NCI-H2196 (cell line): ENCODE measurements around the gene CHMP5.

Experiments used
- DNase-seq: peaks from one replicate; lab custom pipeline; 2025; ENCODE audit not compliant: unreplicated experiment; lab: John Stamatoyannopoulos, UW

Gene CHMP5

GRCh38 chr9:33273266-33273971 is 8.6 kb downstream of the CHMP5 start:
- DNase-seq = no peak

- DNase-seq = no peak
Observed at GRCh38 chr9:33273972-33274328, 9.1 kb downstream of the CHMP5 start.

DNA sequence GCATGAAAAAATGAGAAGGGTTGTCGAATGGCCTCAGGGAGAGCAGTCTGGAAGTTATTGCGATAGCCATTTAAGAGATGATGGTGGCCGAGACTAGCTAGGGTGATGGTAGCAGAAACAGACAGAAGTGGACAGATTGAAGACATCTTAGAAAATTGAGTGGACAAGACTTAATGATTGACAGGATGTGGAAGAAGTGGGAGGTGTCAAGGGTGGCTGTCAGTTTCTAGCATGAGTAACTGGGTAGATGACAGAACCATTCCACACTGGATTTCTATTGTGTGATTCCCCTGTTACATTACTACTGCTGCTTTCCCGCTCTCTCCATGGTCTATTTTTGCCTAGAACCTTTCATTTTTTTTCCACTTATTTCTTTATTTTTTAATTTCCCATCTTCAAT is 12.6 kb downstream of the CHMP5 start:
- no peak for DNase-seq

GRCh38 chr9:33285502-33285901 is 20.7 kb downstream of the CHMP5 start:
- DNase-seq = no peak

DNA sequence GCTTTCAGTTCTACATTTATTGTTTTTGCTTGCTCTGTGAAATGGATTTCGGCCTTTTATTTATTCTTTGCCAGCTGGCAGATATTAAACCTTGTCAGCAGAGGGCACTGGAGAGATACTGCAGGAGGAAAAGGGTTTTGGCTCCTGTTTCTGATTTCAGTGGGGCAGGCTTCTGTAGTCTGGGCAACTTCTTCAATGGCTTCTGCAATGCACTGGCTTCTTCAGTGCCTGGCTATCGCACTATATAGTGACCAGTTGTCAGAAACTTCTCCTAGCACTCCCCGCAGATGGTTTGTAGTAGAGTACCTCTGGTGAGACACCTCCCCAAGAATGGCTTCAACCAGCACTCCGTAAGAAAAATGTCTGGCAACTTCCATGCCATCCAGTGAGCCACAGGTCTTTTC is 22.2 kb downstream of the CHMP5 start:
- peak; percentile 81 for DNase-seq

GRCh38 chr9:33288235-33288634 is 23.4 kb downstream of the CHMP5 start:
- DNase-seq = no peak

- no peak for DNase-seq
Observed at GRCh38 chr9:33288828-33289483, 24.1 kb downstream of the CHMP5 start.

DNA sequence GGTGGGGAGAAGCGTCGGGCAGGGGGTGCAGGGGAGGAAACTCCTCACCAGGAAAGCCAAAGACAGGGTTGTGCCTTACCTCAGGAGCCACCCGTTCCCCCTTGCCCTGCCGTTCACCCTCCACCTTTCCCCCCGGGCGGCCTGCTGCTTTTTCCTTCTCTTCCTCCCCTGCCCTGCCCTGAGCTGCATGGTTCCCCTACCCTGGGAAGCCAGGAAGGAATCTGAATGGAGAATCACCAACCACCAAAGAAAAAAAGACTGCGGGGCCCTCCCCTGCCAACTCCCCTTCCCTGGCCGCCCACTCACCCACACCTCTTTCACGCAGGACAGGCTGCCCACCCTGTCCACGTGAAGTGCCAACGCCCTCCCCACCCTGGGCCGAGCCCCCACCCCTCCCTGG is 24.6 kb downstream of the CHMP5 start:
- no peak for DNase-seq

DNA sequence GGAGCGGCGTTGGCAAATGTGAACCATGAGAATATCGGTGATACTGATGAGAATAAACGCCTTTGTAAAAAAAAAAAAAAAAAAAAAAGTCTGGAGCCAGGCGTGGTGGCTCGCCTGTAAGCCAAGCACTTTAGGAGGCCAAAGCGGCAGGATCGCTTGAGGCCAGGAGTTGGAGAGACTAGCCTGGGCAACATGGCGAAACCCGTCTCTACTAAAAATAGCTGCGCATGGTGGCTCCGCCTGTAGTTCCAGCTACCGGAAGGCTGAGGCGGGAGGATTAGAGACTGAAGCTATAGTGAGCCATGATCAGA is 25.0 kb downstream of the CHMP5 start:
- DNase-seq = no peak

DNA sequence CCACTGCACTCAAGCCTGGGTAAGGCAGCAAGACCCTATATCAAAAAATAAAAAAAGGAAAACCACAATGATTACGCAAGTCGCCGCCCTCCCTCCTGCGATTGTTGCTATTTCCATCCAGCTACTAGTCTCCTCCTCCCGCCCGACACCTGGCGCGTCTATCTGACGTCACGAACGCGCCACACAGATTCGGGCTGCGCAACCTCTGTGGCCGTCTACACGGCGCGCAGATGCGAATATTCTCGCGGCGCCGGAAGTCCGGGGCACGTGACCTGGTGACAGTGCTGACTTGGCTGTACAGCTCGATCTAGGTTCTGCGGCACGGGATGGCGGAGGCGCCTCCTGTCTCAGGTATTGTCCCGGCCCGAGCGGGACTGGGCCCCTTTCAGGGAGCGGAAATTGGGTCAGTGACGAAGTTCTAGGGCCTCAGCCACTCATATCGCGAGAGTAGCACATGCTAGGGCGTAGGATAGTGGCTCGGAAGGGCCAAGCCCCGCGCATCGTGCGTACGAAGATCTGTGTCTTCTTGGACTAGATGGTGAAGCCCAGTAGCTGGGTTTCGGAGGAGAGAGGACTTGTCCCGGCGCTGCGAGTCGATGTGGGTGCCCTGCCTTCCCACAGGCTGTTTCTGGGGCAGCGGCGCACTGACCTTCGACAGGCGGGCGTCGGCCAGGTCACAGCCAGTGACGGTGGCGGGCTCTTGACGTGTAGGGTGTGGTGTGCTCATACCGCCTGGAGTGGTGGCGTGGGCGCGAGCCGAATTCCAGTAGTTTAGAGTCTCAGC is 25.6 kb downstream of the CHMP5 start, which contains the start of gene NFX1:
NFX1 (plus strand) TSS at position 270 of the 784 bp plus-strand sequence; CDS start at position 327, 57 bp downstream.
- peak; percentile 97 for DNase-seq

DNA sequence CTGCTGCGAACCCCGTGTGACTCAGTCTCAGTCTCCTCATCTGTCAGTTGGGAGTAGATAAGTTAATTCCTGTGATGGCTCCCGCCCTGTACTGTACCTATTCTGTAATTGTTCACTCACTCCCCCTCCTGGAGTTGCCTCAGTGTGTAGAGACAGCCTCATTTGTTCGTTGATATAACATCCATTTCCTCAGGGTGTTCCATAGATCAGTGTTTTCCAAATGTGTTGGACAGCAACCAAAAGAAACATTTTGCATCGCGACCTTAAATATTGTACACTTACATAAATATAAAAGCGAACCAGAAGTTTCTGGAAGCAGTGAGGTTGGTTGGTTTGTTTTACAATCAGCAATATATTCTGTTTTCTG is 26.2 kb downstream of the CHMP5 start:
- DNase-seq = no peak

DNA sequence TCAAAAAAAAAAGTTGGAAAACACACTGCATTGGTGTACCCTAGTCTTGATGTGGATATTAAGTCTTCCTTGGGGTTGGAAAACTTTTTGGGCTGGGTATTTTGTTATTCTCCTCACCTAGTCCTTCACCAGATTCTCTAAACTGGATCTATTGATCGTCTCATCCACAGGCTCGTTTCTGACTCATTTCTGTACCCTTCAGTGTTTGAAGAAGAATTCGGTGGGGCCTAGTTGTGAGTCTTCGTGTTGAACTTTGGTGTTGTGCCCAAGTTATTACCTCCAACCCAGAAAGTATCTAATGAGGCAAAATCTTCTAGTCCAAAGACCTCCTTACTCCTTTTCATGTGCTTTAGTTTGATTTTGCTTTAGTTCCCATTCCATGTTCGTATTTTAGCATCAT is 27.1 kb downstream of the CHMP5 start:
- no peak for DNase-seq

- no peak for DNase-seq
Observed at GRCh38 chr9:33293782-33294181, 28.9 kb downstream of the CHMP5 start.

DNA sequence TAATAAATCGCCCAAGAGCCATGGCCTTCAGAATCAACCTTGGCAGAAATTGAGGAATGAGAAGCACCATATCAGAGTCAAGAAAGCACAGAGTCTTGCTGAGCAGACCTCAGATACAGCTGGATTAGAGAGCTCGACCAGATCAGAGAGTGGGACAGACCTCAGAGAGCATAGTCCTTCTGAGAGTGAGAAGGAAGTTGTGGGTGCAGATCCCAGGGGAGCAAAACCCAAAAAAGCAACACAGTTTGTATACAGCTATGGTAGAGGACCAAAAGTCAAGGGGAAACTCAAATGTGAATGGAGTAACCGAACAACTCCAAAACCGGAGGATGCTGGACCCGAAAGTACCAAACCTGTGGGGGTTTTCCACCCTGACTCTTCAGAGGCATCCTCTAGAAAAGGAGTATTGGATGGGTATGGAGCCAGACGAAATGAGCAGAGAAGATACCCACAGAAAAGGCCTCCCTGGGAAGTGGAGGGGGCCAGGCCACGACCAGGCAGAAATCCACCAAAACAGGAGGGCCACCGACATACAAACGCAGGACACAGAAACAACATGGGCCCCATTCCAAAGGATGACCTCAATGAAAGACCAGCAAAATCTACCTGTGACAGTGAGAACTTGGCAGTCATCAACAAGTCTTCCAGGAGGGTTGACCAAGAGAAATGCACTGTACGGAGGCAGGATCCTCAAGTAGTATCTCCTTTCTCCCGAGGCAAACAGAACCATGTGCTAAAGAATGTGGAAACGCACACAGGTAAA is 30.0 kb downstream of the CHMP5 start:
- DNase-seq = no peak

DNA sequence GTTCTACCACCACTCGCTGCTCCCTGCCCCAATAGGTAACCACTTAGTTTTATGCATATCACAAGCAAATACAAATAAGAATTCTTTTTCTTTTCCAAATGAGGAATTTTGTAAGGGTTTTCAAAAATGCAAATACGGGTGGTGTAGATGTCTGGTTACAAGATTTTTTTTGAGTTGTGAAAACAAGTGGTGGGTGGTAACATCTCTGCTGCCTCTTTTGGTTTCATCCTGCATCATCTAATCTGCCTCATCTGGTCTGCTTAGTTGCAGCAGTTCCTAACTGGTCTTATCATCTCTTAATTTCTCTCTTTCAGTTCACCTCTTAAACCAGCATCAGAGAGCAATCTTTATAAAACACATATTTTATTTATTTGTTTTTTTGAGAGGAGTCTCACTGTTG is 30.7 kb downstream of the CHMP5 start:
- no peak for DNase-seq

DNA sequence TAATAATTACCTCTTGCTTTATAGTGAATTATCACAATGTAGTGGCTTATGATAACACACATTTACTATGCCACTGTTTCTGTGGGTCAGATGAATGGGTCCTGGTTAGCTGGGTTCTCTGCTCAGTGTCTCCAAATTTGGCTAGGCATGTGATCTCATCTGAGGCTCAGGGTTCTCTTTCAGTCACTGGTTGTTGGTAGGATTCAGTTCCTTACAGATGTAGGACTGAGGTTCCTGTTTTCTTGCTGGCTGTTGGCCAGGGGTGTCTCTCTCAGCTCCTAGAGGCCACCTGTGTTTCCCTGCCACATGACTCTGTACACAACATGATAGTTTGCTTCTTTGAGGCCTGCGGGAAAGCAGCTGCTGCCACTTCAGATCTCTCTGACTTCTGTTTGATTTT is 32.6 kb downstream of the CHMP5 start:
- peak; percentile 36 for DNase-seq

DNA sequence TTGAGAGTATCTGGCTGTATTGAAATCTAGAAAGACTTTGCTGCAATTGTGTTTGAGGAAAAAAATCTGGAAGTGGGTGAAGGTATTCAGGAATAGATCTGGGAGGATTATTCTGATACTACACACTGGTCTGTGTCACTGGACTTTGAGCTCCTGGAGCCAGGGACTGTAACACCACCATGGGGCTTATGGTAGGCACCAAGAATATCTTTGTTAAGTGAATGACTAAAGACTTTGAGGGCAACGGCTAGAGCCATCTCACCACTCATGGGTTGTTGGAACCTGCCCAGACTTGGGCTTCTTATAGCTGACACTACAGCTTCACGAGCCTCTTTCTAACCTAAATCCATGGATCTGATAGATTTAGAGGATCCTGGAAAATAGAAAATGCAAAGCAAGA is 35.7 kb downstream of the CHMP5 start:
- DNase-seq = no peak

GRCh38 chr9:33304362-33304761 is 39.5 kb downstream of the CHMP5 start:
- DNase-seq = no peak

DNA sequence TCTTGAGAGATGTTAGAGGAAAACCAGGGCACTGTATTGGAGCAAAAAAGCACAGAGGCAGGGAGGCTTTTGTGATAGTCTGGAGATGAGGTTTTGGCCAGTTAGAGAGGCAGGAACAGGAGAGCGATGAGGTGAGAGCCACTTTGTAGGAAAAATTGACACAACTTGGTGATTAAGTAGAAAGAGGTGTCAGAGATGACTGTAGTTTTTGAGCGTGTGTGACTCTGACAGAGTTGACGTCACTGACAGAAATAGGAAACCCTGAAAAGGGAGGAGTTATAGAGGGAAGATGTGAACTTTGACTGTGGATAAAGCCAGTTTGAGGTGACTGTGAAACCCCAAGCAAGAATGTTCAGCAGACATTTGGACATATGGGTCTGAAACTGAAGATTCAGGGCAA is 41.2 kb downstream of the CHMP5 start:
- DNase-seq = no peak

- DNase-seq = no peak
Observed at GRCh38 chr9:33307067-33307466, 42.2 kb downstream of the CHMP5 start.

DNA sequence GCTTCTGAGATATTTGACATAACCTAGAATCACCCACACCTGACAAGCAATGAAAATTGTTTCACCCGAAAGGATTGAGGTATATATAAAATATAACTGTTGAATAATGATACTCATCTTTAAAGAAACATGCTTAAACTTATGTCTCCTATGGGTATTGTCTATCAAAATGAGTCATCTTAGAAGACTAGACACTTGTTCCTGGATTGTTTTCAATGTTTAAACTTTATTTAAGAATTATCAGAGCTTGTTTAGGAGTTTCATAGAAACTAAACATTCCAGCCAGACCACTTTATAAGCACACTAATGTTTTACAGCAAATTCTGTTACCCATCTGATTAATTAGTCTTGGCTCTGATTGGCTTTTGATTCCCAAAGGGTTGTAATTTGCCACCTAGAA is 45.1 kb downstream of the CHMP5 start:
- DNase-seq = no peak

DNA sequence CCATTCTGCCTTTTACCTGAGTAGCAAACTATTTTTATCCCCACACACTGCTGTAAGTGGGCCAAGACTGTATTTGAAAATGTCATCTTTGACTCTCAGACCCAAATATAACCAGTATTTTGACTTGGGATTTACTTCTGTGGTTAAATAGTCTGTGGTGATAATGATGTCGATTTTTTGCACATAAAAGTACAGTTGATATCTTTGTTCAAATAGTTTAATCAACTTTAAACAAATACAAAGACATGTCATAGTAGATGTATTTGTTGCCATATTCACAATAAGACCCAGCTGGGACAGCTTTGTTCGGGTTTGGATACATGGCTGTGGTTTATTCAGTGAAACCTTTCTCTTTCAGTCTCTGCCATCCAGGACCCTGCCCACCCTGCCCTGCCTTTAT is 45.9 kb downstream of the CHMP5 start:
- DNase-seq = no peak
